HG02678 (cell line): ENCODE measurements around the gene PPP4R2.

Experiments
- ATAC-seq: cut with Tn5 transposase; IDR thresholded peaks from one replicate; pipeline ENCODE4 v1.9.1; 2021; ENCODE audit warnings: mild to moderate bottlenecking, moderate library complexity; ENCODE audit not compliant: unreplicated experiment

Gene PPP4R2

GRCh38 chr3:73107676-73108187 is 111.1 kb downstream of the PPP4R2 start:
- no peak for ATAC-seq

GRCh38 chr3:73108750-73109149 is 112.1 kb downstream of the PPP4R2 start:
- no peak for ATAC-seq

GRCh38 chr3:73110530-73110929 is 113.9 kb downstream of the PPP4R2 start:
- ATAC-seq: no peak

- ATAC-seq: no peak
Observed at GRCh38 chr3:73114711-73115110, 118.1 kb downstream of the PPP4R2 start.

DNA sequence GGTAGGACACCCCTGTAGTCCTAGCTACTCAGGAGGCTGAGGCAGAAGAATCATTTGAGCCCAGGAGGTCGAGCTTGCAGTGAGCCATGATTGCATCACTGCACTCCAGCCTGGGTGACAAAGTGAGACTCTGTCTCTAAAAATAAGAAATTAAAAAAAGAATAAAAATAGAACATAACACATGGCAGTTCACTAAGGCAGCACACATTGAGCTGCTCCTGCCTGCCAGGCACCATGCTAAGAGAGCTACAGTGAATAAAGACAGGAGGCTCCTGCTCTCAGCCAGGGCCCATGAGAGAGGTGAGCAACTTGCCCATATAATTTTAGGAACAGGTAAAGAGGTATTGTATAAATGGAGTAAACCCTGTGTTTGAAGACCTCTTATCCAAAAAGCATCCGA is 119.2 kb downstream of the PPP4R2 start:
- ATAC-seq: no peak
